Measurements from ENCODE around the gene TRIM25. TPM values are rescaled to one million over a fixed set of nuclear protein-coding genes. Genes with fewer than 3 reads are reported as not detected.

The TRIM25 gene
- total and polyA plus RNA-seq, 2 of the 8 experiments (the other 6 are each of a cell fraction or from before 2014, with no cell fraction given), result 16.6 to 38.9 TPM

- Histone ChIP-seq H3K79me2 (ENCODE audit: control insufficient read depth in 1 of 2, insufficient read depth in 2 of 2, low read length in 2 of 2) (peaks cover 0 to 9% of the 10 kb centered on the region in 2 experiments; a peak in 1 of 4 replicates), H3K9me3 (ENCODE audit: insufficient read depth in 2 of 2, low read depth in 1 of 2, low read length in 1 of 2) (no peaks in the 10 kb centered on the region), H3K4ac (replicated peaks; ENCODE audit: insufficient read length, low read depth, low read length) (no peak overlapping the region), H3K56ac (replicated peaks; ENCODE audit: insufficient read length, low read depth, low read length) (no peak overlapping the region), H2BK5ac (ENCODE audit: low read depth, low read length) (no peak overlapping the region), H2BK20ac (ENCODE audit: low read length) (no peak overlapping the region), H3K27me3 (replicated peaks in 1 of 4; ENCODE audit: control insufficient read depth in 3 of 4, extremely low read depth in 1 of 4, insufficient read depth in 3 of 4, low read length in 3 of 4) (peaks cover 0 to 21% (median 17%) of the 10 kb centered on the region in 4 experiments; a peak in 6 of 7 replicates), H3K79me1 (ENCODE audit: low read depth, low read length) (peaks cover 6% of the 10 kb centered on the region), H4K8ac (ENCODE audit: extremely low read depth, insufficient read depth, low read length) (no peak overlapping the region), H2BK12ac (ENCODE audit: low read depth, low read length) (no peak overlapping the region), H3K14ac (ENCODE audit: insufficient read length) (no peak overlapping the region), H3K27ac (ENCODE audit: low read depth, low read length) (no peak overlapping the region), H4K91ac (replicated peaks; ENCODE audit: insufficient read length, low read length) (no peak overlapping the region), H3K9ac (replicated peaks in 1 of 4; ENCODE audit: extremely low read depth in 1 of 4, low read depth in 3 of 4, low read length in 3 of 4) (peak overlapping the region in 2 of 4 experiments; percentile 34 to 36; a peak in 2 of 7 replicates), H3K4me1 (replicated peaks in 1 of 4; ENCODE audit: control insufficient read depth in 3 of 4, insufficient read depth in 4 of 4, low read length in 3 of 4) (peaks cover 3 to 9% (median 6%) of the 10 kb centered on the region in 4 experiments; a peak in 6 of 7 replicates), H2AK5ac (ENCODE audit: low read depth, low read length) (no peak overlapping the region), H2AFZ (ENCODE audit: low read length) (no peak overlapping the region), H4K20me1 (replicated peaks in 1 of 2; ENCODE audit: control insufficient read depth in 1 of 2, insufficient read depth in 2 of 2, low read length in 2 of 2) (peaks cover 0 to 5% of the 10 kb centered on the region in 2 experiments), H3K23ac (ENCODE audit: insufficient read length) (no peak overlapping the region), H3K18ac (ENCODE audit: extremely low read depth, low read length) (peak overlapping the region; percentile 75; the same call in 1 of the 2 replicates), H3K4me3 (ENCODE audit: extremely low read depth in 1 of 4, insufficient read depth in 2 of 4, low read depth in 3 of 4, low read length in 4 of 4) (peak overlapping the region; percentile 49 to 79 (median 72)), H3K36me3 (ENCODE audit: control insufficient read depth in 2 of 4, insufficient read depth in 4 of 4, low read length in 3 of 4) (peaks cover 0 to 11% (median under 1%) of the 10 kb centered on the region in 4 experiments; a peak in 5 of 8 replicates), H4K5ac (ENCODE audit: insufficient read length, low read depth, low read length) (no peak overlapping the region), H3K23me2 (ENCODE audit: low read depth, low read length) (peaks cover 13% of the 10 kb centered on the region; the same call in 1 of the 2 replicates), H2BK120ac (replicated peaks; ENCODE audit: low read depth, low read length) (no peak overlapping the region), H3K4me2 (ENCODE audit: insufficient read depth in 1 of 2, low read depth in 2 of 2, low read length in 2 of 2) (peak overlapping the region; percentile 80 to 97), H2BK15ac (ENCODE audit: low read length) (no peak overlapping the region)
- CTCF ChIA-PET (ENCODE audit: partially characterized antibody), result interaction anchor here (0.9 to 3.1 kb wide), 4 partner anchors 13 to 26 kb away, joined by 3 to 11 read pairs (median 4); no protein-coding TSS in a partner anchor
- FAIRE-seq, result no peak
- 73% methylated on average over 7 of the region's 7 CpGs; no CpG with 5 or more reads in 1 of the 2 experiments for WGBS, 2 experiments (ENCODE audit: extremely low coverage in 1 of 2, insufficient coverage in 1 of 2, insufficient read length in 1 of 2, insufficient replicate concordance in 2 of 2, low coverage in 1 of 2, low lambda C conversion rate in 2 of 2, missing lambda C conversion rate in 1 of 2)
- no peak for TF ChIP-seq E2F6 (IDR thresholded peaks at IDR 0.05)
- TF ChIP-seq SRF (IDR thresholded peaks at IDR 0.05; ENCODE audit: low read depth, low read length), result no peak
- no peak for TF ChIP-seq FOSL1 (IDR thresholded peaks at IDR 0.05; ENCODE audit: insufficient read depth, low read depth, low read length)
- POLR2A ChIA-PET (ENCODE audit: partially characterized antibody), result interaction anchor here (1.4 to 2.3 kb wide), 3 partner anchors 12 to 97 kb away, joined by 4 to 11 read pairs (median 8); no protein-coding TSS in a partner anchor
- no peak for DNase-seq (ENCODE audit: low read depth in 1 of 2, low spot score in 2 of 2)
These were observed 893 bp downstream of the TRIM25 start for GRCh38 chr17:56913000-56913311.

Data from H1 (cell line).